Metanephros (tissue), 2 donors: Measurements from ENCODE around the gene ZNF804B. TPM values are rescaled to one million over a fixed set of nuclear protein-coding genes. Genes with fewer than 3 reads are reported as not detected.

Experiments used
- small RNA-seq: library from RNA; depleted of rRNA; stranded (forward); fragments of <200 nt; gene quantifications from one replicate; pipeline ENCODE3, GENCODE V24; 2014; ENCODE audit warnings: low replicate concordance
- total RNA-seq: library from RNA; depleted of rRNA; stranded (reverse); fragments of >200 nt; gene quantifications from one replicate; pipeline ENCODE4 v1.2.3, GENCODE V29; 2014

ZNF804B gene
- total RNA-seq = 0.23 TPM

GRCh38 chr7:88759230-88760135 is at the start of gene ZNF804B:
Gene ZNF804B (plus strand): TSS chr7:88759700. CDS start chr7:88759977, 277 bp downstream.

GRCh38 chr7:88795553-88795952 is 36.1 kb downstream of the ZNF804B start, which contains the start of gene TEX47:
Gene TEX47 (minus strand): TSS chr7:88795737. CDS start chr7:88794942, 795 bp downstream.

Small RNA genes lying within 50 kb of the gene (small RNA-seq; reads per million reads assigned to genes)
- gene AC002127.1 = not detected

Other genes with a start within 250 kb of the ZNF804B start
- not detected for gene TEX47, start 36.0 kb downstream of the ZNF804B start, total RNA-seq